NCI-H187 treated with DMSO at 0.1 percent for 48 hours (cell line): ENCODE results near the gene UBE2Q1.
"Not testable (repeated sequence)": the region's sequence is repeated elsewhere in the genome, so short reads cannot be mapped to it uniquely, and the experiment has no call there.

Source experiments
- DNase-seq: peaks from one replicate; lab custom pipeline; 2025; lab: John Stamatoyannopoulos, UW

Gene UBE2Q1

GRCh38 chr1:154550657-154551056, 7.8 kb downstream of the UBE2Q1 start:
- no peak for DNase-seq

- DNase-seq = no peak
Measured at GRCh38 chr1:154550070-154550469, 8.4 kb downstream of the UBE2Q1 start.

- DNase-seq = no peak
Measured at GRCh38 chr1:154549202-154549770, 9.2 kb downstream of the UBE2Q1 start.

- no peak for DNase-seq
Measured at GRCh38 chr1:154548028-154548427, 10.4 kb downstream of the UBE2Q1 start.

GRCh38 chr1:154547105-154547732, 11.2 kb downstream of the UBE2Q1 start:
- no peak for DNase-seq

GRCh38 chr1:154546264-154547063, 12.0 kb downstream of the UBE2Q1 start:
- no peak for DNase-seq

GRCh38 chr1:154541231-154541630, 17.2 kb downstream of the UBE2Q1 start:
- no peak for DNase-seq

GRCh38 chr1:154539486-154540483, 18.7 kb downstream of the UBE2Q1 start:
- no peak for DNase-seq

GRCh38 chr1:154536570-154536969, 21.9 kb downstream of the UBE2Q1 start:
- DNase-seq = no peak

GRCh38 chr1:154533952-154534844, 24.3 kb downstream of the UBE2Q1 start:
- peak; percentile 46 for DNase-seq

GRCh38 chr1:154531950-154532349, 26.5 kb downstream of the UBE2Q1 start:
- not testable (repeated sequence) for DNase-seq

- DNase-seq = no peak
Measured at GRCh38 chr1:154529308-154529707, 29.2 kb downstream of the UBE2Q1 start.

- no peak for DNase-seq
Measured at GRCh38 chr1:154527192-154527591, 31.3 kb downstream of the UBE2Q1 start.

- no peak for DNase-seq
Measured at GRCh38 chr1:154524881-154525280, 33.6 kb downstream of the UBE2Q1 start.

GRCh38 chr1:154521695-154522094, 36.8 kb downstream of the UBE2Q1 start:
- DNase-seq = no peak

- DNase-seq = no peak
Measured at GRCh38 chr1:154520333-154520732, 38.1 kb downstream of the UBE2Q1 start.

GRCh38 chr1:154519591-154519991, 38.9 kb downstream of the UBE2Q1 start:
- no peak for DNase-seq

GRCh38 chr1:154517661-154518060, 40.8 kb downstream of the UBE2Q1 start:
- DNase-seq = no peak

- DNase-seq = no peak
Measured at GRCh38 chr1:154514066-154514553, 44.4 kb downstream of the UBE2Q1 start.

GRCh38 chr1:154512760-154513159, 45.7 kb downstream of the UBE2Q1 start:
- DNase-seq = no peak

GRCh38 chr1:154503898-154504297, 54.6 kb downstream of the UBE2Q1 start:
- DNase-seq = no peak
